ENCODE measurements around the gene SAMD14.

- TF ChIP-seq CTCF (IDR thresholded peaks at IDR 0.05) (no peak), POLR2A (IDR thresholded peaks at IDR 0.05) (no peak)
Observed at GRCh38 chr17:50087912-50088405, 42.0 kb downstream of the SAMD14 start.
